GDM1 (cell line): Measurements from ENCODE around the gene PSMB2.
"Not testable (repeated sequence)": the region's sequence is repeated elsewhere in the genome, so short reads cannot be mapped to it uniquely, and the experiment has no call there.

Source experiments
- DNase-seq: peaks from one replicate; lab custom pipeline; 2025; lab: John Stamatoyannopoulos, UW

Gene PSMB2

GRCh38 chr1:35641233-35641866 lies at the start of gene PSMB2:
TSS of gene PSMB2 (minus strand) at chr1:35641526. CDS start at chr1:35641432, 94 bp downstream.
- DNase-seq = peak; percentile 91

GRCh38 chr1:35691080-35691479 lies 49.8 kb upstream of the PSMB2 start:
- no peak for DNase-seq

- not testable (repeated sequence) for DNase-seq
Measured at GRCh38 chr1:35690103-35690502, 48.8 kb upstream of the PSMB2 start.

DNA sequence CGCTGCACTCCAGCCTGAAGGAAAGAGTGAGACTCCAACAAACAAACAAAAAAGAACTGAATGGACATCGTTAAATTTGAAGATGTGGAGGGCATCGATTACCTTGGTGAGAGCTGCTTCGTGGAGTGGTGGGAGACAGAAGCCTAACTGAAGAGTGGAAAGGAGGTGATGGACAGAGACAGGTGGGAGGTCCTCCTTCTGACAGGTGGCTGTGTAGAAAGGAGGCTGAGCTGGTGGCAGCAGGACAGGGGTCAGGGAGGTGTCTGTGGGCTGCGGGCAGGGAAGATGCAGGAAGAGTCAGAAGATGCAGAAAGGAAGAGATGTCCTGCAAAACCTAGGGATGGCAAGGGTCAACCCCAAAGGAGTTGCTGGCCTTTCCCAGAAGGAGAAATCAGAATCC lies 46.8 kb upstream of the PSMB2 start:
- DNase-seq = no peak

DNA sequence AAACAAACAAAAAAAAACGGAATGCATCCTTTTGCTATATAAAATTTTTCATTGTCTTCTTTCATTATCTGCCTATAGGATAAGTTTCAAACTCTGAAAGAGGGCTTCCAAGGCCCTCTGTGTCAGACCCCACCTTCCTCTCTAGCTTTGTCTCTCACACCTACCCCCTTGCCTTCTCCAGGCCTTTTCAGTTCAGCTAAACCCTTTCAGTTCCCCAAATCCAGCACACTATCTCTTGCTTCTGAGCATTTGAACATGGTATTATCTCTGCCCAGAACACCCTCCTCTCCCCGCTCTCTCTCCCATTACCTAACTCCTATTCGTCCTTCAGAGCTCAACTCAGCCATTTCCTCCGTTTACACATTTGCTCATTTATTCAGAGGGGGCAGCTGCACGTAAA lies 41.7 kb upstream of the PSMB2 start:
- DNase-seq = no peak

GRCh38 chr1:35680271-35680670 lies 38.9 kb upstream of the PSMB2 start:
- no peak for DNase-seq

GRCh38 chr1:35675773-35676172 lies 34.4 kb upstream of the PSMB2 start:
- no peak for DNase-seq

DNA sequence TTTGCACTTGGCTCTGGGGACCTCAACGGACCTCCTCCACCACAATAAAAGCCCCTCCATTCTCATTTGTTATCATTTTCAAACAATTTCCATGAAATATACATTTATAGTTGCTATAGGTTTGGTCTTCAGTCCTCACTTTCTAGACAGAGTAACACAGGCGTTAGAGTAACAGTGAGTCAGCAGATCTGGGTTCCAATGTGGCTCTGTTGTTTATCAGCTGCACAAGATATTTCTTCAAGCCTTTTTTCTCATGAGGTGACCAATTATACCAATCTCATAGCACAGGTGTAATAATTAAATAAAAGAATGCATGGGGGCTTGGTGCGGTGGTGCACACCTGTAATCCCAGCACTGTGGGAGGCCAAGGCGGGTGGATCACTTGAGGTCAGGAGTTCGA lies 32.8 kb upstream of the PSMB2 start:
- DNase-seq = no peak

DNA sequence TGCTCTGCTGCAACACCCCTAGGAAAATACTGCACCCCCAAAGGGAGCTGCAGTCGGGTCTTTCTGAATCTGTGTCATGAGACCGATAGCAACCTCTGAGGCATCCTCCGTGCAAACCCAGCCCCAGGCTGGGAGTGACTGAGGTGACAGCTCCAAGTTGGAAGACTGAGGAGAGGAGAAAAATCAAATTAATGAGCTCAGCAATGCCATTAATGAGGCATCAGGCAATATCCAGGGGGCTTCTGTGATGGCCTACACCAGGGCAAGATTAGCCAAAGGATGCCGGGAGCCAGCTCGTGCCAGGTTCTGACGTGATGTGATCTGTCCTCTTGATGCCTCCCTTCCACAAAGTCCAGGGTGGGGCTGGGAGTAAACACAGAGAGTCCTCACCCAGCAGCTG lies 30.8 kb upstream of the PSMB2 start:
- no peak for DNase-seq

GRCh38 chr1:35668506-35668905 lies 27.2 kb upstream of the PSMB2 start:
- DNase-seq = no peak

DNA sequence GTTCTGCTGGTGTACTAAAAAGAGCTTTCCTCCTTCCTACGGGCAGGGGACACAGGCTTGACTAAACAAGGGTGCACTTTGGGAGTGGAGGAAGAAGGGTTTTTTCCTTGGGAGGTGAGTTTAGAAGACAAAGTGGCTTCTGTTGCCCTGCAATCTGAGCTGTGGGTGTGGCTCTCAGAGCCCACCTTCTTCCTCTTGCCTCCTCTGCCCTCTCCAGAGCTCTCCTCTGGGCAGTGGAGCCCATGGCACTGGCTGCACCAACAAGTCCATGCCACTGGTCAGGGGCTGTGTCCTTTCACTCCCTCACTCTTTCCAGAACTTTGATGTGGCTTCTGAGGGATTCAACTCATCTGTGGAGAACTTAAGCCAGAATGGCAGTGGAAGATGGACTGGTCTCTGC lies 25.6 kb upstream of the PSMB2 start:
- DNase-seq = no peak

DNA sequence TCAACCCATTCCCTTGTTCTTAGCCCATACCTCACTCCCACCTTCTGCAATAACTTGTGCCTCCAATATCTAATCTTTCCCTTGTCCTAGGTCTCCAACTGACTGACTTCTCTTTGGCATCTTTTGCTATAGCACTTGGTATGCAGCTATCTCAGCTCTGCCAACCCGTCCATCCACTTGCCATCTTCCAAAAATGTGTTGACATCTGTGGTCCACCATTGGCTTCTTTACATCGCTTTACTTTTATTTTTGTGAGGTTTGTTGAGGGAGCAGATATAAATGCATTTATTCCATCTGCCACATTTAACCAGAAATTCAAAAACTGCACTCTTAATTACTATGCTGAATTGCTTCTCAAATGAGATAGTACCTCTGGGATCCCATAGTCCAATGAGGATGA lies 24.9 kb upstream of the PSMB2 start:
- DNase-seq = no peak

DNA sequence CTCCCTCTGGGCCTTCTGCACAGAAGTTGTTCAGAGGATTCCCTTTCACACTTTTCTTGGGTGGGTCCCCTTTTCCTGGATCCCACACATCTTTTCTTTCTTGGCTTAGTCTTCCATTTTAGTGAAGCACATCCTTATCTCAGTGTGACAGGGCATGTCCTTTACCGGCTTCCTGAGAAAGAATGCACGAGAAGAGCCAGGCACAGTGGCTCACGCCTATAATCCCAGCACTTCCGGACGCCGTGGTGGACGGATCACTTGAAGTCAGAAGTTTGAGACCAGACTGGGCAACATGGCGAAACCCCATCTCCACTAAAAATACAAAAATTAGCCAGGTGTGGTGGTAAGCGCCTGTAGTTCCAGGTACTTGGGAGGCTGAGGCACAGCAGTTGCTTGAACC lies 22.1 kb upstream of the PSMB2 start:
- no peak for DNase-seq

- DNase-seq = no peak
Measured at GRCh38 chr1:35661474-35661795, 20.1 kb upstream of the PSMB2 start.

- no peak for DNase-seq
Measured at GRCh38 chr1:35660581-35661473, 19.5 kb upstream of the PSMB2 start.

DNA sequence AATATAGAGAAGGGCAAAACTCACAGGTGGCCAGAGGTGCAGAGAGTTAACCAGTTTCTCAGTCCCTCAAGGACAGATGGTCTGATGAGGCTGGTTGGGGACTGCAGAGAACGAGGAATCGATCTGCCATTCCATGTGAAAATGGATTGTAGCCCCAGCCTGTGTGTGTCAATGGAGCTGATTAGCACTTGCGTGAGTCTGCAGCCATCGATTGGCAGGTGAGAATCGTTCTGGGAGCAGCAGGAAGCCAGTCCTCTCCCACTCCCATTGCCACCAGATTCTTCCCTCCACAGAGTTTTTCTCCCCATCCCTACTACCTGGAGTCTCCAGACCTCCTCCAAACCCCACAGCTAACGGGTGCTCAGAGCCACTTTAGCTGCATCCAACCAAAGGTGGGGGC lies 18.3 kb upstream of the PSMB2 start:
- no peak for DNase-seq

DNA sequence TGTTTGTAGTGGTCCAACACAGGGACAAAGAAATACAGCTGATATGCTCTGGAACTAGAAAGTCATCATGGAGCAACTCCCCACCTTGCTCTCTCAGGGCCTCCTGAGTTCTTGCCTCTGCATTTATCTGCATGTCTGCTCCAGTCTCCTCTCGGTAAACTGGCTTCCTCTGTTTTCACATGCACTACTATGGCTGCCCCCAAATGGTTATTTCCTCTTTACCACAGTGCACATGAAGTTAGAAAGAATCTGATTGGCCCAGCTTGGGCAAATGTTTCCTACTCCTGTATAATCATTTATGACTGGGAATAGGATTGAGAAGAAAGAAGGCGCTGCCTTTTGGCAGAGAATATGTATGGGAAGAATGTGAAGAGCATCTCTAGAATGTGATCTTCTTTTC lies 16.5 kb upstream of the PSMB2 start:
- DNase-seq = no peak

- DNase-seq = no peak
Measured at GRCh38 chr1:35656863-35657232, 15.5 kb upstream of the PSMB2 start.

- DNase-seq = no peak
Measured at GRCh38 chr1:35656148-35656862, 15.0 kb upstream of the PSMB2 start.

GRCh38 chr1:35655196-35655595 lies 13.9 kb upstream of the PSMB2 start:
- DNase-seq = no peak

DNA sequence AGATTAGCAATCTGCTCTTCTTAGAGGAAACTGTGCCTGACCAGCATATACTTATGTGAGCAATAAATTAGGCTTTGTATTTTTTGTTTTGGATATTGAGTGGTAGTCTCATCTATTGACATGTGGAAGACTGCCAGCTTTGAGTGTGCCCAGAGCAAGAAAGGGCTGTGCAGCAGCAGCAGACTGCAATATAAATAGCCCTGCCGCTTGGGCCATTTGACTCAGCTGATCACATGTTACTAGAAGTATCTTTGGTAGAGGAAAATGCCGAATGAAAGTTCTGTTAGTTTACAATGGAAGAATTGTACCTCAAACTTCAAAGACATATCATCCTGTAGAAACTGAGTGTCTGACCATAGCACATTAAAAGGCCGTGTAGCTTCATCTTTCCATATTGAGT lies 9.1 kb upstream of the PSMB2 start:
- no peak for DNase-seq

DNA sequence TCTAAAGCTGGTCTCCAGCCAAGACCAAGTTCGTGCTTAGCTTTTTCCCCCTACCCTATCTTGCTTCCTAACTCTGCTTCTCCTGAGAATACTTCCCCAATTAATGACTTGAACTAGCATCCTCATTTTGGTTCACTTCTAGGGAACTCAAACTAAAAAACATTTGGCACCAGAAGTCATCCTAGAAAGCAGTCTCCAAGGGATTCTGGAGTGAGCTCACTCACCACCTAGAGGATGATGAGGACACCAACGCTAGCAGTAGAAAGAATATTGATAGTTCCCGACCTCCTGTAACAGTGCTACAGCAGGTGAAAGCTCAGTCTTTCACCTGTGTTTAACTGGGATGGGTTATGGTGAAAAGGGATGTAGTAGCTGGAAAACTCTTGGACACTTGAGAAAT lies 4.7 kb upstream of the PSMB2 start:
- DNase-seq = no peak

GRCh38 chr1:35644204-35644603 lies 2.9 kb upstream of the PSMB2 start:
- no peak for DNase-seq
